ENCODE data around the gene CMTM7. TPM values are rescaled to one million over a fixed set of nuclear protein-coding genes. Genes with fewer than 3 reads are reported as not detected.

Gene CMTM7
- total and polyA plus RNA-seq, 2 of the 8 experiments (the other 6 are each of a cell fraction or from before 2014, with no cell fraction given), result 33.3 to 65.8 TPM

- H3K4me3 ChIP-seq (ENCODE audit: extremely low read depth in 1 of 4, insufficient read depth in 2 of 4, low read depth in 3 of 4, low read length in 4 of 4), result no peak overlapping the region
- H2BK5ac ChIP-seq (ENCODE audit: low read depth, low read length), result no peak overlapping the region
- H4K20me1 ChIP-seq (replicated peaks in 1 of 2; ENCODE audit: control insufficient read depth in 1 of 2, insufficient read depth in 2 of 2, low read length in 2 of 2), result peaks cover 0 to 4% of the 10 kb centered on the region in 2 experiments
- no peak overlapping the region for H2BK15ac ChIP-seq (ENCODE audit: low read length)
- no peak overlapping the region for H4K91ac ChIP-seq (replicated peaks; ENCODE audit: insufficient read length, low read length)
- WGBS, 2 experiments (ENCODE audit: extremely low coverage in 1 of 2, insufficient coverage in 1 of 2, insufficient read length in 1 of 2, insufficient replicate concordance in 2 of 2, low coverage in 1 of 2, low lambda C conversion rate in 2 of 2, missing lambda C conversion rate in 1 of 2), result 95% methylated on average over 3 of the region's 3 CpGs; no CpG with 5 or more reads in 1 of the 2 experiments
- ChIA-PET POLR2A (ENCODE audit: partially characterized antibody) (no interaction called here), CTCF (ENCODE audit: partially characterized antibody) (interaction anchor here (1.7 to 6.0 kb wide), 5 partner anchors 10 to 96 kb away, joined by 5 to 83 read pairs (median 43); no protein-coding TSS in a partner anchor)
- no peaks in the 10 kb centered on the region for H3K23me2 ChIP-seq (ENCODE audit: low read depth, low read length)
- no peak overlapping the region for H3K23ac ChIP-seq (ENCODE audit: insufficient read length)
- no peaks in the 10 kb centered on the region for H3K79me2 ChIP-seq (ENCODE audit: control insufficient read depth in 1 of 2, insufficient read depth in 2 of 2, low read length in 2 of 2)
- H2BK120ac ChIP-seq (replicated peaks; ENCODE audit: low read depth, low read length), result no peak overlapping the region
- no peak overlapping the region for H2AK5ac ChIP-seq (ENCODE audit: low read depth, low read length)
- no peak overlapping the region for H2BK12ac ChIP-seq (ENCODE audit: low read depth, low read length)
- FAIRE-seq (no peak), DNase-seq (ENCODE audit: low read depth in 1 of 2, low spot score in 2 of 2) (no peak)
- TF ChIP-seq GTF2F1 (IDR thresholded peaks at IDR 0.05; ENCODE audit: borderline replicate concordance, low read depth, low read length), result no peak
- no peak for TF ChIP-seq HDAC6 (IDR thresholded peaks at IDR 0.05; ENCODE audit: low read depth, low read length)
- no peak for TF ChIP-seq SP4 (IDR thresholded peaks at IDR 0.05; ENCODE audit: low read length)
- no peak for TF ChIP-seq FOSL1 (IDR thresholded peaks at IDR 0.05; ENCODE audit: insufficient read depth, low read depth, low read length)
- TF ChIP-seq TEAD4 (IDR thresholded peaks at IDR 0.05; ENCODE audit: low read depth, low read length), result no peak
- no peak for TF ChIP-seq BACH1 (IDR thresholded peaks at IDR 0.05; ENCODE audit: low read length)
- no peak for TF ChIP-seq HDAC2 (IDR thresholded peaks at IDR 0.05; ENCODE audit: borderline replicate concordance in 1 of 2, low read depth in 2 of 2, low read length in 2 of 2)
- no peak for TF ChIP-seq POU5F1 (IDR thresholded peaks at IDR 0.05; ENCODE audit: low read depth, low read length)
- no peak for TF ChIP-seq TBP (IDR thresholded peaks at IDR 0.05; ENCODE audit: low read depth, low read length)
- no peak for TF ChIP-seq SUZ12 (IDR thresholded peaks at IDR 0.05; ENCODE audit: low read length)
- TF ChIP-seq CEBPB (IDR thresholded peaks at IDR 0.05; ENCODE audit: low read depth, low read length), result no peak
- no peak for TF ChIP-seq SIRT6 (IDR thresholded peaks at IDR 0.05; ENCODE audit: low read length)
- TF ChIP-seq NRF1 (IDR thresholded peaks at IDR 0.05; ENCODE audit: low read depth, low read length), result no peak
- no peak for TF ChIP-seq SIN3A (conservative IDR thresholded peaks at IDR 0.05 in 1 of 2, IDR thresholded peaks at IDR 0.05 in 1 of 2; ENCODE audit: low read depth in 1 of 2, low read length in 2 of 2)
- no peak for TF ChIP-seq ASH2L (IDR thresholded peaks at IDR 0.05; ENCODE audit: low read length)
- no peaks in the 10 kb centered on the region for H3K9me3 ChIP-seq (ENCODE audit: insufficient read depth in 2 of 2, low read depth in 1 of 2, low read length in 1 of 2)
- no peak overlapping the region for H2AFZ ChIP-seq (ENCODE audit: low read length)
- no peaks in the 10 kb centered on the region for H3K79me1 ChIP-seq (ENCODE audit: low read depth, low read length)
- no peak overlapping the region for H3K14ac ChIP-seq (ENCODE audit: insufficient read length)
- no peak overlapping the region for H4K8ac ChIP-seq (ENCODE audit: extremely low read depth, insufficient read depth, low read length)
- H2BK20ac ChIP-seq (ENCODE audit: low read length), result no peak overlapping the region
- H3K4me1 ChIP-seq (replicated peaks in 1 of 4; ENCODE audit: control insufficient read depth in 3 of 4, insufficient read depth in 4 of 4, low read length in 3 of 4), result peaks cover 0 to 4% (median 1%) of the 10 kb centered on the region in 4 experiments; a peak in 2 of 7 replicates
- no peak overlapping the region for H3K56ac ChIP-seq (replicated peaks; ENCODE audit: insufficient read length, low read depth, low read length)
- H3K9ac ChIP-seq (replicated peaks in 1 of 4; ENCODE audit: extremely low read depth in 1 of 4, low read depth in 3 of 4, low read length in 3 of 4), result no peak overlapping the region
- no peak overlapping the region for H3K27ac ChIP-seq (ENCODE audit: low read depth, low read length)
- H3K4me2 ChIP-seq (ENCODE audit: insufficient read depth in 1 of 2, low read depth in 2 of 2, low read length in 2 of 2), result no peak overlapping the region
- H3K27me3 ChIP-seq (replicated peaks in 1 of 4; ENCODE audit: control insufficient read depth in 3 of 4, extremely low read depth in 1 of 4, insufficient read depth in 3 of 4, low read length in 3 of 4), result no peaks in the 10 kb centered on the region
- H3K4ac ChIP-seq (replicated peaks; ENCODE audit: insufficient read length, low read depth, low read length), result no peak overlapping the region
- H3K36me3 ChIP-seq (ENCODE audit: control insufficient read depth in 2 of 4, insufficient read depth in 4 of 4, low read length in 3 of 4), result no peaks in the 10 kb centered on the region; a peak in 2 of 8 replicates
- no peak overlapping the region for H3K18ac ChIP-seq (ENCODE audit: extremely low read depth, low read length)
- H4K5ac ChIP-seq (ENCODE audit: insufficient read length, low read depth, low read length), result no peak overlapping the region
Observed at GRCh38 chr3:32471246-32471645, 79.6 kb downstream of the CMTM7 start.
